Measurements from ENCODE around the gene TBKBP1.
A peak's percentile ranks its signal among the peaks of the same experiment; 100 is the strongest.

TBKBP1 gene

GRCh38 chr17:47699536-47699840, 5.5 kb downstream of the TBKBP1 start:
- no peak for DNase-seq (ENCODE audit: low spot score)

GRCh38 chr17:47700471-47701449, 6.8 kb downstream of the TBKBP1 start:
- DNase-seq (ENCODE audit: low spot score) = no peak

DNA sequence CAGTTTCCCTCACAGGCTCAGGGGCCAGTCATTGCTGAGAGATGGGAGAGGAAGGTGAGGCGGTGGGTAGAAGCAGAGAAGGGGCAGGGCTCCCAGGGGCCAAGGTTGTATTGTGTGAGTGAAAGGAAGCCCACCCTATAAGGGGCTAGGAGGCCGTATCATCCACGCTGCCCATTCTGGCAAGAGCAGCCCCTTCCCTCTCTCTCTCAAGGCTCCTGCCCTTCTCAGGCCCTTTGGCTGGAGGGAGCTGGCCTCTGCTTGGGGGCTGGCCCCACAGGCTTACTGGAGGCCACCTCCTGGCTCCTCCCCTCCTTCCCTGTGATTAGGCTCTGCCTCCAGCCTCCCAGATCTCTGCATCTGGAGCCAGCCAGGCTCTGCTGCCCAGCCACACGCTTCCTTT, 7.6 kb downstream of the TBKBP1 start:
- DNase-seq (ENCODE audit: low spot score) = peak; percentile 48

DNA sequence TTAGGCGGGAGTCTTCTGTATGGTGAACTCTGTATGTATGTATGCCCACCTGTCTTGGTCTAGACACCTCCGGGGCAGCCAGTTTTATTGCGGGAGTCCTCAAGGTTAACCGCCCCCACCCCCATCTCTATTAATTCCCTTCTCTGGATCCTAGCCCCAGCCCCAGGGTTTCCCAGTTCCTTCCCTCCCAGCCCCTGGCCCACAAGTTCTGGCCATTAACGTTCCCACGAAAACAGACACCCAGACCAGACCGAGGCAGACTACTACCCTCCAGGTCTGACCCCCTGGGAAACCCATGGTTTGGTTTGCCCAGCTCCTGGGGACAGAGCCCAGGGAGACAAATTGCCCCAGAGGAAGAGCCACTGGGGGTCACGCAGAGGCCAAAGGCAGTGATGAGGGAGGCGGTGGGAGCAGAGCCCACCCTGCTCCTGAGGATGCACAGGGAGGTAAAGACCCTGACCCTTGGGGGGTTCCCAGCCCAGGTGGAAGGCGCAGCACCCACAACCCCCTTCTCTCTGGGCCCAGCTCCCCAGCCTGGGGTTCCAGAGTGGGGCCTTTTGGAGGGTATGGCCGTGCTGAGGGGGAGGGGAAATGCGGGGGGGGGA, 8.5 kb downstream of the TBKBP1 start:
- DNase-seq (ENCODE audit: low spot score) = no peak

GRCh38 chr17:47703191-47703591, 9.2 kb downstream of the TBKBP1 start:
- no peak for DNase-seq (ENCODE audit: low spot score)

- DNase-seq (ENCODE audit: low spot score) = no peak
These were observed 9.7 kb downstream of the TBKBP1 start for GRCh38 chr17:47703671-47704070.

GRCh38 chr17:47704116-47704515, 10.2 kb downstream of the TBKBP1 start:
- DNase-seq (ENCODE audit: low spot score) = no peak

GRCh38 chr17:47704736-47705135, 10.8 kb downstream of the TBKBP1 start:
- DNase-seq (ENCODE audit: low spot score) = no peak

DNA sequence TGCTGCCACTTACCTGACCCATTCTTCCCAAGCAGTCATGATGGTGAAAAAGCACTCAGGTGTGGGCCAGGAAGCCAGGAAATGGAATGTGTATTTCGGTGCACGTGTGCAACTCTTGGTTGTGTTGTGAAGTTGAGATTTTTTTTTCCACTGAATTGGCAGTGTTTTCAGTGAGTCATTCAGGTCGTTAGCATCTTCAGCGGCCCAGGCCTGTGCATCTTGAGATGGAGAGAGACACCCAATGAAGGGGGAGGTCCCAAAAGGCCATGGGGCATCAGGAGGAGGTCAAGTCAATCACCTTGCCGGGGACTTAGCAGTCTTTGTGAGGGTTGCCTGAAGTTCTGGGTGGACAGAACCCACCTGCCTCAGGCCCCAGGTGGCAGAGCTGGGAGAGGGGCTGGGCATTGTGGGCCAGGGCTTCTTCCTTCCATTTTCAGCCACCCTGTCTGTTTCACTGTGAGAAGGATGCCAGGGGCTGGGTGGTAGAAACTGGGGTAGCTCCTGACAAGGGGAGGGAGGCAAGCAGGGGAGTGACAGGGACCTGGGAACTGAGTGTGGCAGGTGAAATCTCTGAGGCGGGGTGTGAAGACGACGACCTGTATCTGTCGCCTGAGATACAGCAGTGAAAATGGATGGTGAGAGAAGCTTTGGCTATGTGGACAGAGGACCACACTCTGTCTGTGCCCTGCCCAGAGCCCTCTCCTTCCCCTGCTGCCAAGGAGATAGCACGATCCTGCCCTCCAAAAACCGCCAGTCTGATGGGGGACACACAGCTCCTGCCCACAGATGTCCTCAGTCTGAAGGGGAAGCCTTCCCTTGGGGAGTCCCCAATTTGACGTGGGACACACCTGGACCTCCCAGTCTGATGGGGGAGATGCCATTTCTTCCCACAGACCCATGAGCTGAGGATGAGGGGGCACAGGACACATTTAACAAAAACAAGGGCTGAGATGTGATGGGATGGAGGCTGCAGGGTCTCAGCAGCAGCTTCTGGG, 11.9 kb downstream of the TBKBP1 start:
- no peak for DNase-seq (ENCODE audit: low spot score)

DNA sequence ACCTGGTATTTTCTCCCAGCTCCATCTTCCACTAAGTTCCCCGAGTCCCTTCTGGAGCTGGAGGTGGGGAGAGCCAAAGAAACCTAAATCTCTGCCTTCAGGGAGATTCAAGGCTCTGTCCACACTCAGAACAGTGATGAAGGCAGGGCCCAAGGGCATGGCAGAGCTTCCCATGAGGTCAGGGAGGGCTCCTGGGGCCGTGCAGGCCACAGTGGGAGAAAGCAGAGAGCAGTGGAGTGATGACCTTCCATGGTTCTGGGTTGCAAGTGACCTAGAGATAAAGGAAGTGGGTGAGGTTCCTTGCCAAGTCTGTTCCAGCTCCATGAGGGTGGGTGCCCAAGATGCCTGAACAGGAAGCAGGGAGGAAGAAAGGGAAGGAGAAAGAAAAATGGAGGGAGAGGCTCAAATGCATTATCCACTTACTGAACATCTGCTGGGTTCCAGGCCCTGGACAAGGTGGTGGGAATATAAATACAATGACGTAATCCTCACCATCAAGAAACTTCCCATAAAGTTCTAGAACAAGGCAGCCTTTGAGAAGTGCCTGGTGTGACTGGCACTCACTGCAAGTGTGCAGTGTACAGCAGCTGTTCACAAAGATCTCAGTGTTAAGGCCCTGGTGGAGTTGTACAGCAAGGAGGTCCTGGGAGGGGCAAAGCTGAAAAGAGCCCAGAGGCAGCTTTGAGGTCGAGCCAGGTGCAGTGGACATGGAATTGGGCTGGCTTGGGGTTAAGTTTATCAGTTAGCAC, 13.3 kb downstream of the TBKBP1 start:
- DNase-seq (ENCODE audit: low spot score) = no peak

DNA sequence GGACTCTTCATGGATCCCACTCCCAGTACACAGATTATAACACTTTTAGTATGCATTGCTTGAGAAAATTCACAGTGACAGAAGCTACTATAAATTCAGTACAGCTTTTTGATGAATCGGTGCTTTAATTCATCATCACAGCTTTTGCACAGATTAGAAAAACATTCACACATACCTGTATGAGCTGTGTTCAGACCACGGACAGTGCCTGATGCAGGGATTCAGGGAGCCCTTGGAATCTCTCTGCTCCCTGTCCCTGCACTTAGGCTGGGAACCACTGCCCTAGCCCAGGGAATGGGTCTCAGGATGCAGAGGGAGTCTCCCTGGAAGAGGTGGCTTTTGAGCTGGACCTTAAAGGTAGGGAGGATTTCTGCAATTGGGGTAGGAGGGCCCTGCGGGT, 13.9 kb downstream of the TBKBP1 start:
- DNase-seq (ENCODE audit: low spot score) = no peak

- DNase-seq (ENCODE audit: low spot score) = no peak
These were observed 14.4 kb downstream of the TBKBP1 start for GRCh38 chr17:47708312-47708863.

DNA sequence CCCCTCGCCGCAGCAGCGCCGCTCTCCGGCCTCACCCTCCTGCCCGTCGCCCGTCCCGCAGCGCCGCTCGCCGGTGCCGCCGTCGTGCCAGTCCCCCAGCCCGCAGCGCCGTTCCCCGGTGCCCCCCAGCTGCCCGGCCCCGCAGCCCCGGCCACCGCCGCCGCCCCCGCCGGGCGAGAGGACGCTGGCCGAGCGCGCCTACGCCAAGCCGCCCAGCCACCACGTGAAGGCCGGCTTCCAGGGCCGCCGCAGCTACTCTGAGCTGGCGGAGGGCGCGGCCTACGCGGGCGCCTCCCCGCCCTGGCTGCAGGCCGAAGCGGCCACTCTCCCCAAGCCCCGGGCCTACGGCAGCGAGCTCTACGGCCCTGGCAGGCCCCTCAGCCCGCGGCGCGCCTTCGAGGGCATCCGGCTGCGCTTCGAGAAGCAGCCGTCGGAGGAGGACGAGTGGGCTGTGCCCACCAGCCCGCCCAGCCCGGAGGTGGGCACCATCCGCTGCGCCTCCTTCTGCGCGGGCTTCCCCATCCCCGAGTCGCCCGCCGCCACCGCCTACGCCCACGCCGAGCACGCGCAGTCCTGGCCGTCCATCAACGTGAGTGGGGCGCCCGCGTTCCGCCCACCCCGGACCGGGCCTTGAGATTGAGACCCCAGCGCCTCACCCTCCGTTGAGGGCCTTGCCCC, 15.0 kb downstream of the TBKBP1 start:
- DNase-seq (ENCODE audit: low spot score) = peak; percentile 81

DNA sequence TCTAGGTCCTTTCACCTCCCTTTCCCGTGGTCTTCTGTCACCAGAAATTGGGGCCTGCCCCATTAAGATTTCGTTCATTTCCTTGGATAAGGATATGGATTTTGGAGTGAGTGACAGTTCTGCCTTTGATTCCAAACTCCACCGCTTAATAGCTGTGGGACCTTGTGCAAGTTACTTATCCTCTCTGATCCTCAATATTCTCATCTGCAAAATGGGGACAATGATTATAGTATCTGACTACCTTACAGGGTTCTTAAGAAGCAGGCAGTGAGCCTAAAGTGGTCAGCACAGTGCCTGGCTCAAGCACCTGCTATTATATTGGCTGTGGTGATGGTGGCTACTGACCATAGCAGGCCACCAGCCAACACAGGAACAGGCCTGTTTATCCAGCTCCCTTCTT, 15.6 kb downstream of the TBKBP1 start:
- DNase-seq (ENCODE audit: low spot score) = no peak

DNA sequence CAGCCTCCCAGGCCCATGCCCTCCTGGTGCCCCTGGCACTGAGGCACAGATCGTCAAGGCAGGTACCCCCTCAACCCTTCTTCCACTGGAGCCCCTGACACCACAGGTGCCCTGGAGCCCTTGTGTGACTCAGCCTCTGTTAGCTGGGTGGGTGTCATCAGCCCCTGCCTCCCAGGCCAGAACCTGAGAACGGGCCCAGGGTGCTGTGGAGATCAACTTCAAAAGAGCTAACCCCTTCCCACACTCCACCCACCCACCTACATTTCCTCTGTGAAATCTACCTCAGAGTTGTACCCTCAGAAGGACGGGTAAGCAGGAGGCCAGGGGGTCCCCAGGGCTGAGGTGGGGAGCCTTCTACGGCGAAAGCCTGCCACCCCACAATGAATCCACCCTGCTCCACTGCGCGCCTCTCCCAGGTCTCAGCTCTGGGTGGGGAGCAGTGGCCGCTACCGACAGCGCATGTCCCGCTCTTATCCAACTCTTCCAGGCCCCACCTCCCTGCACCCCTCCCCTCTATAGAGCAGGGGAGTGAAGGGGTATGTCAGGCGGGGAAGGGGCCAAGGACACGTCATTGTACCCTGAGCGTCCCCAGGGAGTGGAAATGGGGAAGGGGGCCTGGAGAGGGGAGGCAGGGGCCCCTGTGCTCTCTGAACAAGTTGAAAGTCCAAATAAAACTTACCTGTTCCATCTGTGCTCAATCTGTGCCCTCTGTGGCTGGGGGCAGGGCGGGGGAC, 17.6 kb downstream of the TBKBP1 start:
- no peak for DNase-seq (ENCODE audit: low spot score)

- DNase-seq (ENCODE audit: low spot score) = no peak
These were observed 18.5 kb downstream of the TBKBP1 start for GRCh38 chr17:47712330-47713023.

- peak; percentile 75 for DNase-seq (ENCODE audit: low spot score)
These were observed 20.2 kb downstream of the TBKBP1 start for GRCh38 chr17:47713980-47714700.

GRCh38 chr17:47714773-47715396, 20.9 kb downstream of the TBKBP1 start:
- no peak for DNase-seq (ENCODE audit: low spot score)

Data from iPS-NIHi11 (cell line).